DMS79 treated with DMSO at 0.1 percent for 48 hours (cell line): Measurements from ENCODE around the gene COL25A1.
"Not testable (repeated sequence)": the region's sequence is repeated elsewhere in the genome, so short reads cannot be mapped to it uniquely, and the experiment has no call there.

Experiments used
- DNase-seq: peaks from one replicate; lab custom pipeline; 2025; lab: John Stamatoyannopoulos, UW

Gene COL25A1

DNA sequence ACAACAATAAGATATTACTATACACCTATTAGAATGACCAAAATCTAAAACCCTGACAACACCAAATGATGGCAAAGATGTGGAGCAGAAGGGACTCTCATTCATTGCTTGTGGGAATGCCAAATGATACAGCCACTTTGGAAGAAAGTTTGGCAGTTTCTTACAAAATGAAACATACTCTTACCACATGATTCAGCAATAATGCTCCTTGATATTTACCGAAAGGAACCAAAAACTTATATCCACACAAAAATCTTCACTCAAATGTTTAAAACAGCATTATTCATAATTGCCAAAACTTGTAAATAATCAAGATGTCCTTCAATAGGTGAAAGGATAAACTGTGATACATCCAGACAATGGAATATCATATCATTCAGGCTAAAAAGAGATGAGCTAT, 180.9 kb downstream of the COL25A1 start:
- no peak for DNase-seq

DNA sequence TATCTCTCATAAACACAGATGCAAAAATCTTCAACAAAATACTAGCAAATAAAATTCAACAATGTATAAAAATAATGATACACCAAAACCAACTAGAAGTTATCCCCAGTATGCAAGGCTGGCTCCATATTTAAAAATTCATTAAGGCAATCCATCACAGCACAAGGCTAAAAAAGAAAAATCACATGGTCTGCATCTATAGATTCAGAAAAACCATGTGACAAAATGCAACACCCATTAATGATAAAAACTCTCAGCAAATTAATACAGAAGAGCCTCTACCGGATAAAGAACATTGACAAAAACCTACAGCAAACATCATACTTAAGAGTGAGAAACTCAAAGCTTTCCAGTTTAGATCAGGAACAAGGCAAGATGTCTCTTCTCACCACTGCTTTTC, 182.6 kb downstream of the COL25A1 start:
- DNase-seq = no peak

DNA sequence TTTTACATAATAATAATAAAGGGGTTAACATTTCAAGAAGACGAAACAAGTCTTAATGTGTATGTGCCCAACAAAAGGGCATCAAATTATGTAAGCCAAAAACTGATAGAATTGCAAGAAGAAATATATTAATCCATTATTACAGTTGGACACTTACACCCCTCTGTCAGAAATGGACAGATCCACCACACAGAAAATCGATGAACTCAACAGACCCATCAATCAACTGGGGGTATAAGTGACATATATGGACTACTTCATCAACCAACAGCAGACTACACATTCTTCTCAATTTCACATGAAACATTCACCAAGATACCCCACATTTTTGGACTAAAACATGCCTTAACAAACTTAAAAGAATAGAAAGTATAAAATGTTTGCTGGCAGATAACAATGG, 183.8 kb downstream of the COL25A1 start:
- DNase-seq = no peak

DNA sequence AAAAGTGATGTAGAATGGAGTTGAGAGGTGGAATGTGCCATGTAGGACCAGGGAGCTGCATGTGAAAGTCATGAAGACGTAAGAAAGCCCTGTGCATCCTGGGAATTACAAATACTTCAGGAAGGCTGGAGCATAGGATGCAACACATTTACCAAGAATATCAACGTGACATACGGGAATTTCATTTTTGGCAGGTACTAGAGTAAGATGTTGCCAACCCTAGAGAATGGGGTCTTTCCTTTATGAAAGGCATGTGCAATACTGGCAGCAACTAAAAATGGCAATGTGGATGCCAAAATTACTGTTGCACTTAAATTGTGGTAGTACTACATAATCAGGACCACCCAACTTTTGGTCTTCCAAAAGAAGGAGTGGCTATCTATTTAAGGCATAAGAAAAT, 188.0 kb downstream of the COL25A1 start:
- DNase-seq = no peak

DNA sequence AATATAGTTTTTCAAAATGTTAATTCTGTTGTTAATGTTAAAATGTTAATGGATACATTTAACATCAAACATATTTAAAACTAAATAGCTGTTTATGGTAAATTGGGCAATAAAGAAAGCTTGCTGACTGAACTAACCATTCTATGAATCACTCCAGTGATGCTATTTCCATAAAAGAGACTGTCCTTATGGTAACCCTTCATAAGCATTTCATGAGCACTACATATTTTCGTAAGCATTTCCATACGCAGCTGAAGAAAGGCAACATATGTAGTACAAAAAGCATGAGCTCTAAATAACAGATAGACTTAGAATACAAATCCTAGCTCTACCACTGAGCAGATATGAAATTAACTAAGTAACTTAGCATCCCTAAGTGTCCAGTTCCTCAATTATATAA, 188.9 kb downstream of the COL25A1 start:
- no peak for DNase-seq

DNA sequence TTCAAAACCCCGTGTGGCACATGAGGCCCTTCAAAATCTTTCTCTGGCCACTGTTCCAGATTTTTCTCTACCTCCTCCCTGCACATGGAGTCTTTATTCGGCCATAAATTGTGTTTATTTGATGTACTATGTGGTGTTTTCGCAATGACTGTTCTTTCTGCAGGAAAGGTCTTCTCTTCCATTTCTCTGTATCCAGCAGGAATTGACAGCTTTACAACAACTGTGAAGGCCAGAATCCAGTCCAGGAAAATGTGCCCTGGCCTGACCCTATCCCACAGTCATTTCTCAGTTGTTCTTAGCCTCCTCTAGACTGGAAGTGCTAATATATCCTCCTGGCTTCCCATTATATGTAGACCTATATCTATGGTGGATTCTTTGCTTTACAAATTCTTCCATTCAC, 191.4 kb downstream of the COL25A1 start:
- DNase-seq = no peak

DNA sequence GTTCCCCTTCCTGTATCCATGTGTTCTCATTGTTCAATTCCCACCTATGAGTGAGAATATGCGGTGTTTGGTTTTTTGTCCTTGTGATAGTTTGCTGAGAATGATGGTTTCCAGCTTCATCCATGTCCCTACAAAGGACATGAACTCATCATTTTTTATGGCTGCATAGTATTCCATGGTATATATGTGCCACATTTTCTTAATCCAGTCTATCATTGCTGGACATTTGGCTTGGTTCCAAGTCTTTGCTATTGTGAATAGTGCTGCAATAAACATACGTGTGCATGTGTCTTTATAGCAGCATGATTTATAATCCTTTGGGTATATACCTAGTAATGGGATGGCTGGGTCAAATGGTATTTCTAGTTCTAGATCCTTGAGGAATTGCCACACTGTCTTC, 194.2 kb downstream of the COL25A1 start:
- DNase-seq = not testable (repeated sequence)

DNA sequence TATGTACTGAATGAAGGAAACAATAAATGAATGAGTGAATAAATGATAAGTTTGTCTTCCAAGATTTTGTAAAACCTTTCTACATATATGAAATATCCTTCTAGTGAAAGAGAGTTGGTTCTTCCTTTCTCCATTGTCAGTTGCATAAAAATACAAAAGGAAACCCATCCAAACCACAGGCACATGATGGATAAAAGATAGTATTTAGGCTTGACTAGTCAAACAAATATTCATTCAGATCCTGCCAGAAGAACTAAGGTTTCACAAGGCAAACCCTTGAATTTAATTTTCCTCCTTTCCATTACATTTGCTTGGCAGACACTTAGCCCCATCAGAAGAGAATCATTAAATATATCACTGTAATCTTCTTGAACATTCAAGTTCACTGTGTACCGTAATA, 208.4 kb downstream of the COL25A1 start:
- DNase-seq = no peak

DNA sequence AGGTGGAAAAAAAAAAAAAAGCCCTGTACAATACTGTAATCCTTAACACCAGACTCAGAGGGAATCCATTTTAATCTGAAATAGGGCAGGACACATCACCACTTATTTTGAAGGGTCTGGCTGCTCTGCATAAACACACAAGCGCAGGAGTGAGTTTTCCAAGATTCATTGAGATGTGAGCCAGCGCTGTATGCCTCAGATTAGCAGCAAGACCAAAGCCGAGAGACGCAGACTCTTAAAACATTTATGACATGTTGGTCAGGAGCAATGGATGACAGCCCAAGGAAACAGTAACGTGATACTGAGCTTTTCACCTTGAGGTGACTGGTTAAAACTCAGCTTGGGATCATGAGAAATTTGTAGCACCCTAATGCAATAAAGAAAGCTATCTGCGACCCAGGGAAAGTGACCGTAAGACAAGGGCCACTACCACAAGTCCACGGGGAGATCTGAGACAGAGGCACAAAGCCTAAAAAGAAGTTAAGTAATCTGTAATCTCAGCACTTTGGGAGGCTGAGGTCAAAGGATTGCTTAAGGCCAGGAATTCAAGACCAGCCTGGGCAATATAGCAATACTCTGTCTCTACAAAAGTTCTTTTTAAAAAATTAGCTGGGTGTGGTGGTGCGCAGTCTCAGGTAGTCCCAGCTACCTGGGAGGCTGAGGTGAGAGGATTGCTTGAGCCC, 210.6 kb downstream of the COL25A1 start:
- DNase-seq = no peak

DNA sequence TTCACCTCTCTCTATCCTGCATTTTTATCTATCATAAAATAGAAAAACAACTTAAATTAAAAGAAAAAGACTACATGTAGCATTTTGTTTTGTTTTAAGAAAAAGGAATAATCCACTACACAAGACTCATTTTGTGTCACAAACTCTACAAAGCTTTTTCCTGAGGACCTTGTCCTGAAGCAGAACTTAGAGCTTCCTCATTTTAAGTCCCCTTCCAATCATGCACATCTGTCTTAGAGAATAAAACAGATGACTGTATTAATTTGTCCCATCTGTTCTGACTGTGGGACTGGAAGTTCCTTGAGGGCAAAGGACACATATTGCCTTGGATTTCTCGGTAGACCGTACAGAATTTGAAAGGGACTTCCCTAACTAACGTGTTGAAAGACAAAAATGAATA, 218.5 kb downstream of the COL25A1 start:
- no peak for DNase-seq

DNA sequence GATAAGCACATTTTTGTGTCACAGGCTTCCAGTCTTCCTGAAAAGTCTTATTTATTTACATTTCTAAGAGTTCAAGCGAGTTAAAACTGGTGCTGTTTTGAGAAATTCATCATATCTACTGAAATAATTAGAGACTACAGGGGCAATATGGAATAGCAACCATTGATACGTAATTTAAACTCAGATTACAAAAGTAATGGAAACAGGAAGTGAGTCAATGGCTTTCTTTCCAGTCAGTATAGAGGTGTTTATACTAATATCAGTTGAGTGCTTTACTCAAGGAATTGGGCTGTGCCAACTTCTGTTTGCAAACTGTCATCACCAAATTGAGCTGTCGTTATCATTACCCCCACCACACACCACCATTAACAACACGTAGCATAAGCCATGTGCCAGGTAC, 222.7 kb downstream of the COL25A1 start:
- DNase-seq = no peak

DNA sequence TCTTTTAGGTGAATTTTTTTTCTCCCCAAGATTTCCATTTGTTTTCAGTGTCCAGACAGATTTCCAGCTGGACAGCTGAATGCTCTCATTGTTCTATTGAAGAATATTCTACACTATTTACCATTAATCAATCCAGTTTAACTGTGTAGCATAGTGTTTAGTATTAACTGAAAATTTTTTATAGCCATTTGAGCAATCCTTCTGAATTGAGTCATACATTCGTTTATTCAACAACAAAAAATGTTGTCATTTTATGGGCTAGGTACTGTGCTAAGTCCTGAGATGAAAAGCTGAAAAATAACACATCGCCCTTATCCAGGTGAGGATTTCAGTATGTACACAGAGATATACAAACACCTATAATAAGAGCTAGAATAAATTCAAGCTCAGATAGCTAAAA, 223.3 kb downstream of the COL25A1 start:
- DNase-seq = no peak

DNA sequence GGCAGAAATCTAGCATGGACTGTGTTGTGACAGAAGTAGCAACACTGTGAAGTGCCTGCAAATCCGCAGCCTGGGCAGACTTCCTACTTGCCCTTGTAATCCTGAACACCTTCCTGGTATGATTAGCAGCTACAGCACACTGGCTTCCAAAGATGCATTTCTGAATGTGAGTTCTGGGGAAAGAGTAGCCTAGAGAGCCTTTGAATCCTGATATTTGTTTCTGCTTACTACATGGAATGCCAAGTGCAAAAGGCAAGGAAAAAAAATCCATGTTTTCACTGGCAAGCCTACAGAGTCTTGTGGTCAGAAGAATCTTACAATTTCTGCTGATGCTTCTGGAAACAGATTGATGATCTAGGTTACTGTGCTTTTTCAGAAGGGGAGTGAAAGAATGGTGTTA, 223.7 kb downstream of the COL25A1 start:
- DNase-seq = no peak

DNA sequence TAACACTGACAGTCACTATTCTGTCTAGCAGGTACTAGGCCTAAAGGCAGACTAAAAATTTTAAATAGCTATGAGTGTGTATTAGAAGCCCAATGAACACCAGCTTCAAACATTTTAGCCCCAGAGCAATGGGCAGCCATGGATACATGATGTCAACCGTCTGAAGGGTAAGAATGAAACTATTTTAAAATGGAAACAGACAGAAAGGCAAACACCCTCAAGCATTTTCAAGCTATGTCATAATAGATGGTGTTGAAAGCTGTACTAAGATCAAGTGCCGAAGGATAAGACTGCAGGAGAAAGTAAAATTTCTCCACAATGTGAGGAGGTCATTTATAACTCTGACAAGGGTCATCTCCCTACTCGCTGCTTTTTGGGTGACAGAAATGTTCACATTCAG, 225.0 kb downstream of the COL25A1 start:
- no peak for DNase-seq

DNA sequence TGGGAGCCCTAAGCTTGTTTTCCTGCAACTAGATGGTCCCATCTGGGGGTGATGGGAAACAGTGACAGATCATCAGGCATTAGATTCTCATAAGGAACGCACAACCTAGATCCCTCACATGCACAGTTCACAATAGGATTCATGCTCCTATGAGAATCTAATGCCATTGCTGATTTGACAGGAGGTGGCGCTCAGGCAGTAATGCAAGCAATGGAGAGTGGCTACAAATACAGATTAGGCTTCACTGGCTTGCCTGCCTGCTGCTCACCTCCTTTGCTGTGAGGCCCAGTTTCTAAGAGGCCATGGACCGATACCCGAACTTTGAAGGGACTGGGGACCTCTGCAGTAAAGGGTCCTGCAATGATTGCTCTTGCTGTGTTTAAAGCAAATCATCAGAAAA, 225.7 kb downstream of the COL25A1 start:
- DNase-seq = not testable (repeated sequence)

DNA sequence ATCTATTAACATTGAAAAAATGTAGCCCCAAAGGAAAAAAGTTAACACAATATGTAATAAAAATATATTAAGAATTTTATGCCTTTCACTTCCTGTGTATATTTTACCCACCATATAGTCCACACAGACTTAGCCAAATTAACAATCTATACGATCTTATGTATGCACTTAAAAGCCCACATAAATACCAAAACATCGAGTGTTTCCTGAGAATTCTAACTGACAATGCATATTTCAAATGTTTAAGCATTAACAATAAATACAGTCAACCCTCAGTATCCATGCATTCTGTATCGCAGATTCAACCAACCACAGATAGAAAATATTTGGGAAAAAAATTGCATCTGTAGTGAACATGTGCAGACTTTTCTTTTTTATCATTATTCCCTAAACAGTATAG, 226.8 kb downstream of the COL25A1 start:
- no peak for DNase-seq

DNA sequence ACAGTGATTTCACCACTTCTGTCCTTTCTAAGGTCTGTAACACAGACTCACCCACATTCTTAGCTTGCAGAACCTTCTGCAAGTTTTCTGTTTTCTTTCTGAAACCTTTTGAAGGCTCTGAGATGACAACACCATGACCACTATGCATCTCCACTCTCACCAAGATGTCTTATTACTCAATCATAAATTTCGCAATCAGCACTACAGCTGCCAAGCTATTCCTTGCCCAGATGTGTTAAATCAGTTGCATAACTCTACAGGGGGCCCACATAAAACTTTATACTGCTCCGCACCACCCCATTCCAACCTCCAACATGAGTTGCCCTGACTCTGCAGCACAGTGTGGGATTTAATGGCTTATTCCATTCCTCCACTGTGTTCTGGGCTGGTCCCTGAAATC, 229.9 kb downstream of the COL25A1 start:
- DNase-seq = no peak

DNA sequence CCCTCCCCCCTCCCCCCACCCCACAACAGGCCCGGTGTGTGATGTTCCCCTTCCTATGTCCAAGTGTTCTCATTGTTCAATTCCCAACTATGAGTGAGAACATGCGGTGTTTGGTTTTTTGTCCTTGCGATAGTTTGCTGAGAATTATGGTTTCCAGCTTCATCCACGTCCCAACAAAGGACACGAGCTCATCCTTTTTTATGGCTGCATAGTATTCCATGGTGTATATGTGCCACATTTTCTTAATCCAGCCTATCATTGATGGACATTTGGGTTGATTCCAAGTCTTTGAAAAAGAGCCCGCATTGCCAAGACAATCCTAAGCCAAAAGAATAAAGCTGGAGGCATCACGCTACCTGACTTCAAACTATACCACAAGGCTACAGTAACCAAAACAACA, 231.8 kb downstream of the COL25A1 start:
- DNase-seq = not testable (repeated sequence)

DNA sequence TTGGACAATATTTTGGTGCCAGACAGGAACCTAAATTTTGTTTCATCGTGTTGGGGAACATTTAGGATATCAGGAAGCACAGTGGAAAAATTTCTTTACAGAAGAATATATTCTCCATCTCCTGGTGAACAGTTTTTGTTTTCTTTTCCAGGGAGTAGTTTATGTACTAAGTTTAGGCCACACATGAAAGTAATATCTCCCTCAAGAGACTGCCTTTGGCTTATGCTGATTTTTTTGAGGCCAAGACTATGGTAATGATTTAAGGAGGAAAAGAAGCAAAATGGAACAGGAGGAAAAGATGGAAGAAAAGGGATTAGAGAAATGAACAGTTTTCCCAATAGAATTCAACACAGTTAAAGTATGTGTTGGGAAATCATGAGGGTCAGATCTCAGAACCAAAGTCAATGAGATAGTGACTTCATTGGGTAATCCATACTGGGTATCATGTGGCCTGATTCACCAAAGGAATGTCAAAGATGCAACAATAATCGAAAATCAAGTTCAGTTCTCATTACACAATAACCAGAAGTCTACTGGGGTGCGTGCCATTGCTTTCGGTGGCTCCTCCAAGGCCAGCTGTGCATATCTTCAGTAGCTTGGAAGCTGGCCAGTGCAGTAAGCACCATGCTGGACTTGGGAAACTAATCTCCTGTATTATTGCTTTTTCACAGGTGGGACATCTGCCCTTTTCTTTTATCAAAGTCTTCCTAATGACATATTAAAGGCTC, 234.8 kb downstream of the COL25A1 start:
- no peak for DNase-seq

DNA sequence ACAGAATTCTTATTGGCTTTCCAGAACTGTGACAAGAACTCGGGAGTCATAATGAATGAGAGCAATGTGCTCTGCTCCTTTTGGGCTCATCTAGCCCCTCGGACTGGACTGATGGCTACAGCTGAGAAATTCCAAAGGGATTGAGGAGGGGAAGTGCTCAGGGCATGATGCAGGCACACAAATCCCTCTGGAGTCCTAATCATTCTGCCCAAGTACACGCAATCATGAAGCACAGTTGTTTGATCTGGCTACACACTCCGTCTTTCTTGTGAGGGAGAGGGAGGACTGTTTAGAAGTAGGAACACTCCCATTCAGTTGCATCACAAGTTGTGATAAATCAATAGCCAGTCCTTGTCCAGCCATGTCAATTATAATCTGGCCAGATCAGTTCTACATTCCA, 237.5 kb downstream of the COL25A1 start:
- DNase-seq = no peak

DNA sequence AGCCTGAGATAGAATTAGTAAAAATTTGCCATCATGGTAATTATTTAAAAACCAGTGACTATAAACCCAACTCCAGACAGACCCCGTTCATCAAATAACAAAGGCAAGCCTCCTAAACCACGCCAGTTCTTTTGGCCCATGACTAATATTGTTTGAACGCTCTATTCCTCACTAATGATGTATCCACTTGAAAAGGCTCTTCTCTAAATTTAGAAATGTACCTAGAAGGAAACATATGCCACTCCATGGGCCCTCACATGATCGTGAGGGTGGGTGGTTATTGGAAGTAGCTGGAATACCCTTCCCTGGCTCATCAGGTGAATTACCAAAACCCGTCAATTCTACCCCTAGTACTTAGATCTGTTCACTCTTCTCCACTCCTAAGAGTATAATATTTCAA, 249.2 kb downstream of the COL25A1 start:
- no peak for DNase-seq

DNA sequence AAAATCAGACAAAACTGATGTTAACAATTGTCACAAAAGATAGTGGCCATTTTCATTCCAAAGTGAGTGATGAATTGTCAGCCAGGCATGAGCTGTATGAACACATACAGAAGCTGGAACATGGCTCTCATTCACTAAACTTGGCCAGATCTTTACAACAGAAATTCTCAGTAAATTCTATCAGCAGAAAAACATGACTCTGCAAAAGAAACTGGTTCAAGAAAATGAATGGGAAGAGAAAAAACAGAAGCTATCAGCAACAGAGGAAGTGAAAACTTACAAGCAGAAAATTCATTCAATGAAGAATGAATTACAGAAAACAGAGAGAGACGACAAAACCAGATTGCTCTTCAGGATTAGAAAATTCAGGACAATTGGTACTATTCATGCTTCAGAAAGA, 249.6 kb downstream of the COL25A1 start:
- DNase-seq = no peak

DNA sequence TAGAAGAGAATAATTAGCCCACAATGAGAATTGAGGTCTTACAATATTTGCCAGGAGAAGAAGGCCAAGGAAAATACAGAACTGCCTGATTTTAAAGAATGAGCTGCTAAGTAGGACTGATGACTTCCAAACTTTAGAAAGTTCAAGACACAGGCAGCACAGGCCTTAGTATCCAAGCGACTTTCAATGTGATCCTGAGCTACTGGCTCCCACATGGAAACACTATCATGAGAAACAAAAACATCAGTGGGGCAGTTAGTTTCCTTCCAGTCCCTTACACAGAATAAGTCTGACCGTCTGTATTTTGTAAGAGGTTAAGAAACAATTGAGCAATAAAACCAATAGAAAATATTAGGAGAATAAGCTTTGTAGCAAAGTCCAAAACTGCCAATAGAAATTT, 251.4 kb downstream of the COL25A1 start:
- no peak for DNase-seq

DNA sequence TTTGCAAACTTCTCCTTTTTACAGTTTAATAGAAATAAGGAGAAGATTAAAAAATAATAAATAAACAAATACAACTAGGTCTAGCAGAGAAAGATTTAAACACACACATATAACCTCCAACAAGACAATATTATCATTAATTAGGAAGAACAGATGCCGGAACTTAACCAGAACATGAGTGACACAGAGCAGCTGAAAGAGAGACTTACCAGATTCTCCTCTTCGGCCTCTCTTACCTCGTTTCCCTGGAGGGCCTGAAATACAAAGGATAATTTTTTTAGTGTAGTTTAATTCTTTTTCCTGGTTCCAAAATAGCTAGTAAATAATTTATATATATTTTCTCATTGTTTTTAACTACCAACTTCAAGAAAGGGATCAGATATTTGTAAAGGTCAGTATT, 252.5 kb downstream of the COL25A1 start:
- DNase-seq = no peak
